DMS 273 treated with DMSO at 0.1 percent for 48 hours (cell line): ENCODE measurements around the gene MPST.
"Not testable (repeated sequence)": the region's sequence is repeated elsewhere in the genome, so short reads cannot be mapped to it uniquely, and the experiment has no call there.

Source experiments
- DNase-seq: peaks from one replicate; lab custom pipeline; 2025; lab: John Stamatoyannopoulos, UW

MPST gene

GRCh38 chr22:37019309-37020191 is at the start of gene MPST, which contains the start of gene TST:
Gene MPST, plus strand, starts transcription at chr22:37019742. Its CDS starts 95 bp downstream, at chr22:37019837.
Gene TST, minus strand, starts transcription at chr22:37019447. Its CDS starts 715 bp downstream, at chr22:37018732.
- no peak for DNase-seq

DNA sequence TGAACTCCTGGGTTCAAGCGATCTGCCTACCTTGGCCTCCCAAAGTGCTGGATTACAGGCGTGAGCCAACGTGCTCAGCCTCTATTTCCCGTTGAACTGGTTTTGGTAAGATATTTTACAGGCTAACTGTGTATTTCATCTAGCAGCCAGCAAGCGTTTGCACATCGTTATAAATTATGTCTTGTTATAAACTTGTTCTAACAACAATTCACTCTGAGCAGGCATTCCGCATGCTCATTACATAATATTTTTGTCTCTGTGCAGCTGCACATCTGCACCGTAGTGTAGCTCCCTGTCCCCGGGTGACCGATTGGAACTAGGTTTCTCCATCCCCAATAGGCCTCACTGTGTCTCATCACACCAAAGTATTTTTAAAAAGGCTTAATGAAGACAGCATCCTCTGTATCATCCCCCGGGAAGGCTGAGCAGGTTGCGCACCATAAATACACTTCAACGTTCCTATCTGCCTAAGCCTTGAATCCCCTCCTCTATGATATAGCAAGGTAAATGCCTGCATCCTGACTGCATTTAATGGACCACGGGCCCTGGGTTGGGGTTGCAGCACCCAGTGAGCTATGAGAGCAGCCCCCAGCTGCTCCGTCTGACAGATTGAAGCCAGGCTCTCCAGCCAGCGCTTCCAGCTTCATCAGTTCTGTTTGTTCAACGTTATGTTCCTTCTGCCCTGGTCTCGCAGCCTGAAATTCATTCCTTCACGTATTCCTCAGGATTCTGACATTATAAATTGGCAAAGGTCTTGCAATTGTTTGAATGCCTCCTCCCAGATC is 48.0 kb upstream of the MPST start:
- DNase-seq, result no peak

- DNase-seq, result no peak
Observed at GRCh38 chr22:36976606-36977005, 42.9 kb upstream of the MPST start.

DNA sequence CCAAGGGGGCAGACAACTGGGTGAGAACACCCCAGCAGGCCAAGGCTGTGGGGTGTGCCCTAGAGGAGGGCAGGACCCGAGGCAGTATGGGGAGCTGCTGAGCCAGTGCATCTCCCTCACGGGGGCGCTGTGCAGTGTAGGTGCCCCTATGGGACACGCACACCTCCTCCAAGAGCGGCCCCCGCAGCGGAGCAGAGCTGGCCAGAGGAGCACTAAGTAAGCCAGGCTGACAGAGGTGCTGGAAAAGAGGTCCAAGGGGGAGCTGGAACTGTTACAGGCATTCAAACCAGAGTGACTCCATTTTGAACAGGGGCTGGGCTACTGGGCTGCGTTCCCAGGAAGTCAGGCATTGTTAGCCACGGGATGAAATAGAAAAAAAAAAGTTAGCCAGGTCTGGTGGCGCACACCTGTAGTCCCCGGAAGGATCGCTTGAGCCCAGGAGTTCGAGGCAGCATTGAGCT is 42.1 kb upstream of the MPST start:
- no peak for DNase-seq

GRCh38 chr22:36977947-36978660 is 41.4 kb upstream of the MPST start:
- DNase-seq, result peak; percentile 51

DNA sequence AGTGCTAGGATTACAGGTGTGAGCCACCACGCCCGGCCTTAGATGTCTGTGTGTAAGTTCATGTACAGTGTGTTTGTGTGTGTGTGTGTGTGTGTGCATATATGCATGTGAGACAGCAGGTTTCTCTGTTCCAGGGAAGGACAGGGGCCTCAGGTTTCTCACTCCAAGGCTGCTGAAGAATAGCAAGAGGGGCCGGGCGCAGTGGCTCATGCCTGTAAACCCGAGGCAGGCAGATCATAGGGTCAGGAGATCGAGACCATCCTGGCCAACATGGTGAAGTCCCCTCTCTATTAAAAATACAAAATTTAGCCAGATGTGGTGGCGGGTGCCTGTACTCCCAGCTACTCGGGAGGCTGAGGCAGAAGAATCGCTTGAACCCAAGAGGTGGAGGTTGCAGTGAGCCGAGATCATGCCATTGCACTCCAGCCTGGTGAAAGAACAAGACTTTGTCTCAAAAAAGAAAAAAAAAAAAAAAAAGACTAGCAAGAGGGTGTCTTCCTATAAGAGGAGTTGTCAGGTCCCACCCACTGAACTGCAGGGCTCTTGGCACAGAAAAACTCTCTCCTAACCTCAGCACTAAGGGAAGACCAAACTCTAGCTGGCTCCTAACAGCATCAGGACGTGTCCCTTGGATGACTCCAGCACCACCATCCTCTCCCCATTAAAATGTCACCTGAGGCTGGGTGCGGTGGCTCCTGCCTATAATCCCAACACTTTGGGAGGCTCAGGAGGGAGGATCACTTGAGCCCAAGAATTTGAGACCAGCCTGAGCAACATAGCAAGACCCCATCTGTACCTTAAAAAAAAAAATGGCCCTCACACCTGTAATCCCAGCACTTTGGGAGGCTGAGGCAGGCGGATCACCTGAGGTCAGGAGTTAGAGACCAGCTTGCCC is 40.3 kb upstream of the MPST start:
- DNase-seq, result no peak

DNA sequence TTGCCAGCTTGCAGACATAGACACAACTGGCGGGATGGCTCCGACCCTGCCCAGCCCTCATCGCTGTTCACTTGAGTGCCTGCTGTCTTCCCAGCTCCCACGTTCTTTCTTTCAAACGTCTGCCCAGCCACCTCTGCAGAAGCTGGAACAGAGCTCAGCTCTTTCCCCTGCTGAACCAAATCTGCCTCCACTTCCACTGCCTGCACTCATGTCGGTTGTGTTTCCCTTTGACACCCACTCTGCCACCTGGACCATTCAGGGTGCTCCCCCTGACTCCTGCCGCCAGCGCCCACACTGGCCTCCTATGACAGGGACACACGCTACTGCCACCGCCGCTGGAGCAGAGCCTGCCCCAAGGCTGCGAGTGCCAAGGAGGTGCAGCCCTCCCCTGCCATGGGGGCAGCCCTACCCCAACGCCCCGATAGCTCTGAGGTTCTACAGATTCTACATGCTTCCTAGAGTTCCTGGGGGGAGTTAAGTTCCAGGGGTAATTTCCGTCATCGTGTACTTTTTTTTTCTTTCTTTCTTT is 38.2 kb upstream of the MPST start:
- no peak for DNase-seq

DNA sequence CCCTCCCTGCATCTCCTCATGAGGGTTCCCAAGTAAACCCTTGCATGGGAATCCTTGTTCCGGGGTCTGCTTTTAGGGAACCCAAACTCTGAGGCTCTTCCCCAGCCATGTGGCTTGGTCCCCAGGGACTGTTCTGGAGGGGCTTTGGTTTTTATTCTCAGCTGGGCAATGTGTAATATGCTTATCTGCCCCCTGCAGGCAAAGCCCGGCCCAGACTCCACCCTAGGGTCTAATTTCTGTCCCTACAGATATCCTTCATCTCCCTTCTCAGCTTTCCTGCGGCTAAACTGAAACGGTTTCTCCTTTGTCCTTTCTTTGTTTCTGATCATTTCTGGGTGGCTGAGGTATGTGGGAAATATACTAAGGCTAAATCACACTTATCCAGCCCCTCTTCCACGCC is 37.4 kb upstream of the MPST start:
- no peak for DNase-seq

- no peak for DNase-seq
Observed at GRCh38 chr22:36985211-36985889, 34.2 kb upstream of the MPST start.

- no peak for DNase-seq
Observed at GRCh38 chr22:36986242-36986821, 33.2 kb upstream of the MPST start.

DNA sequence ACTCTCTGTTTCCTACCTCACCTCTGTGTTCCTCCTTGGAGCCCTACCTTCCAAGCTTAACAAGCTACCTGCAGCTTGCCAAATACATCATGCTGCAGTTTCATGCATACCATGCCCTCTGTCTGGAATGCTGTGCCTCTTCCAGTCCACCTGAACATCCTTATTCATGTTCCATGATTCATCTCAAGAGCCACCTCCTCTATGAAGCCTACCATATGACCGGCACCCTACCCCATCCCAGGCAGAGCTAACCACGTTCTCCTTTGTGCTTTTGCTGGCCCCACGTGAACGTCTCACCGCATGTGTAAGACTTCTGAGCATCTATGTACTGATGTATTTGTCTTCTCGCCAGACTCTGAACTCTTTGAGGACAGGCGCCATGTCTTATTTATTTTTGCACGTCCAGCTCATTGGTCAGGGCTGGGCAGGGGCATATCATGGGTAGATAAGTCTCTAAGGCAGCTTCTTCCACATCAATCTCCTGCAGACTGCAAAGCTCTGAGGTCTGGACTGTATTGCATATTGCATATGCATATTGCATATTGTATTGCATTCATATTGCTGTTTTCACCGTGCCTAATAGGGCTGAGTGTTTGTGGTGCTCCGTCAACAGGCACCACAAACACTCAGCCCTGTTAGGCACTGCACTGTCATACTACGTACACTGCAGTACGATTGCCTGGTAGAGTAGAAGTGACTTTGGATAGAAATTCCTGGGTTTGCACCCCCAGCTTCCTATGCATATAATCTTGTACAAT is 31.3 kb upstream of the MPST start:
- no peak for DNase-seq

DNA sequence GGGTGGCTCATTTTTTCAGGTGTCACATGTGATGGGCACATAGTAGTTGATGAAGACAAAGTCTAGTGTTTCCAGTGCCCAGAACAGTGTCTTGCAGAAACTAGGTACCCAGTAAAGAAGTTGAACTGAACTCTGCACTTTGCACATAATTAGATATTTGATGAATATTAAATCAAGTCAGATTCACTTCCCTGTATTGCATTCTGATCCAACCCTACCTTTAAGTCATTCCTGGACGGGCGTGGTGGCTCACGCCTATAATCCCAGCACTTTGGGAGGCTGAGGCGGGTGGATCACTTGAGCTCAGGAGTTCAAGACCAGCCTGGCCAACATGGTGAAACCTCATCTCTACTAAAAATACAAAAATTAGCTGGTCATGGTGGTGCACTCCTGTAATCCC is 30.5 kb upstream of the MPST start:
- not testable (repeated sequence) for DNase-seq

DNA sequence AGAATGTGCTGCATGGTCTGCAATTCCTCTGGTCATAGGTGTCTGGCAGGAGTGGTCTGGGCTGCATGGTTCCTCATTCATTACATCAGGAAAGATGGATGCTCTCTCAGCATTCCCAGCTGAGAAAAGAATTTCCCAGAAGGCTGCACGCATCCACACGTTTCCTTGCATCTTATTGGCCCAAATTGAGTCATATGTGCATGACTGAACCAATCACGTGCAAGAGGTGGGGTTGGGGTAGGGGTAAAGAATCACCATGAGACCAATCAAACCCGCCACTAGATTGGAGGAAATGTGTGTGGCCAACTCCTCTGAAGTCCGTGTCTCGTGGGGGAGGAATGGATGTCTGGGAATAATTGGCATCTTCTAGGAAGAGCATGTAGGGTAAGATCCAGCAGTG is 29.1 kb upstream of the MPST start:
- DNase-seq, result no peak

GRCh38 chr22:36991206-36991605 is 28.3 kb upstream of the MPST start:
- no peak for DNase-seq

DNA sequence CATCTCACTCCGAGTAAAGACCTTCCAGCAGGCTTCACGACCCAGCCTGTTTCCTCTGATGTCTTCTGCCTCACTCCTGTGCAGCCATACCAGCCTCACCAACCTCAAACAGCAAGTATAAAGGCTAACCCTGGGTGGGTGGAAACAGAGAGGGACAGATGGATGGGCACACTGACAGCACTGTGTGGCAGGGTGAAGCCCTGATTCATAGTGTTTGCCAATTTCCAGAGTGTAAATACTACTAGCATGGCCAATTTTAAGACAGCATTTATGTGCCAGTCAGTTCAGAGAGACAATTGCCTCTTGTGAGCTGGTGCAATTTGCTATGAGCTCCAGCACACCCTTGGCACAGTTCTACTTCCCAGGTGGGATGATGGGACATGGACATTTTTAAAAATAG is 21.8 kb upstream of the MPST start:
- DNase-seq, result no peak

DNA sequence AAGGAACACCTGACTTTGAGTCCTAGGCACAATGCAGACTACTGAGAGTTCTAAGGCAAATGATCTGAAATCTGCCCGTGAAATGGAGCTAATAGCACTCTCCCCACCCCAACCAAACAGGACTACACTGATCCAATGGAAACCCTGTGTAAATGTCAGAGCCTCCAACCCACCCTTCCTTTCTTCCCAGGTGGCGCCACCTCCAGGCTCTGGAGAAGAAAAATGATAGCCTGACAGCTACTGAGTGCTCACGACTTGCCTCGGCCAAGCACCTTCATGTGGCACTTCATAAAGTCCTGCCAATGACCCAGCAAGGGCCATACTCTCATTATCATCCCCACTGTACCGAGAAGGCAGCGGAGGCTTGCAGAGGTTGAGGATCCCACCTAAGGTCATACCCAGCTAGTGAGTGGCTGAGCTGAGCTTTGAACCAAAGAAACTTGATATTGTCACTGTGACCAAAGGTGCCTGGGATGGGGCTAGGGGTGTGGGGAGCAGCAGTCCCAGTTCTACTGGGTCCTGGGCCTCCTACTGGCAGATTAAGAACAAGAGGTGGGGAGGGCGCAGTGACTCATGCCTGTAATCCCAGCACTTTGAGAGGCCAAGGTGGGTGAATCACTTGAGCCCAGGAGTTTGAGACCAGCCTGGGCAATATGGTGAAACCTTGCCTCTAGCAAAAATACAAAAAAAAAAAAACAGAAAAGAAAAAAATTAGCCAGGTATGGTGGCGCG is 20.8 kb upstream of the MPST start:
- DNase-seq, result no peak

GRCh38 chr22:36999463-36999862 is 20.1 kb upstream of the MPST start:
- DNase-seq, result no peak

GRCh38 chr22:37000676-37001534 is 18.6 kb upstream of the MPST start:
- no peak for DNase-seq
